GM21447 (cell line): ENCODE measurements around the gene POU5F1.

ENCODE experiments used
- ATAC-seq: cut with Tn5 transposase; IDR thresholded peaks from one replicate; pipeline ENCODE4 v1.9.1; 2021; ENCODE audit not compliant: unreplicated experiment

Gene POU5F1

GRCh38 chr6:31144296-31144969 lies 26.0 kb downstream of the POU5F1 start:
- ATAC-seq, result no peak

DNA sequence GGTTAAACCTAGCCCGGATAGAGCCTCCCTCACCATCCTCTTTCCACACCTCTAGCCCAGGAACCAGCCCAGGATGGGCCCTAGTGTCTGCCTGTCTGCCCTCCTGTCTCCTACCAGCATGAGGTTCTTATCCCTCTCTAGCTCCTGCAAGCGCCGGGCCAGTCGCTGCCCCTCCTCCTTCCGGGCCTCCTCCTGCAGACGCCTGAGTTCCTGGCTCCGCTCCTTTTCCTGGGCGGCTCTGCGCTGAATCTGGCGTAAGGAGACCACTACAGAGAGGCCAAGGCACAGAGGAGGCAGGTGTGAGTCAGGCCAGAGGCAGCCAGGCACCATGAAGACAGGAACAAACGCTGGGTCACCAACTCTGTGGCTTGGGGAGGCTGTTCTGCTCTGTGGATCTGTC lies 27.3 kb downstream of the POU5F1 start:
- ATAC-seq, result no peak

- no peak for ATAC-seq
Observed at GRCh38 chr6:31142361-31142761, 28.1 kb downstream of the POU5F1 start.

GRCh38 chr6:31140643-31141042 lies 29.8 kb downstream of the POU5F1 start:
- ATAC-seq, result no peak

- no peak for ATAC-seq
Observed at GRCh38 chr6:31139599-31139998, 30.9 kb downstream of the POU5F1 start.

DNA sequence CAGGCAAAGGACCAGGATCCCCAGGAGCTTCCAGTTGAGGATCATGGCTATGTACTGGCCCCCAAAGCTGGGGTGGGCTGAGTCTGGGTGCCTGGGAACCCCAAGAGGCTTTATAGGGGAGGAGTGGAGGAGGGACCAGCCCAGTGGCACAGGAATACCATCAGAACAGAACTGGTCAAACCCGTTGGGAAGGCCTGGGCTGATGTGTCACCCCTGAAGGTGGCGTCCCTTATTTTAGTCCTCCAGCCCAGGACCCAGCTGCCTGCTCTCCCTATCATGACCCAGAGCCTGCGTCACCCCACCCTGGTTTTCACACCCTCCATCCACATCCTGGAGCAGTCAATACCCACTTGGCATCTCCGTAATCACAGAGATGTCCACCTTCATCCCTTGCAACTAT lies 31.5 kb downstream of the POU5F1 start, which contains the start of gene PSORS1C2:
TSS of gene PSORS1C2 (minus strand) at position 85 of the 400 bp plus-strand sequence. CDS start at position 45, 40 bp downstream.
- ATAC-seq, result no peak

DNA sequence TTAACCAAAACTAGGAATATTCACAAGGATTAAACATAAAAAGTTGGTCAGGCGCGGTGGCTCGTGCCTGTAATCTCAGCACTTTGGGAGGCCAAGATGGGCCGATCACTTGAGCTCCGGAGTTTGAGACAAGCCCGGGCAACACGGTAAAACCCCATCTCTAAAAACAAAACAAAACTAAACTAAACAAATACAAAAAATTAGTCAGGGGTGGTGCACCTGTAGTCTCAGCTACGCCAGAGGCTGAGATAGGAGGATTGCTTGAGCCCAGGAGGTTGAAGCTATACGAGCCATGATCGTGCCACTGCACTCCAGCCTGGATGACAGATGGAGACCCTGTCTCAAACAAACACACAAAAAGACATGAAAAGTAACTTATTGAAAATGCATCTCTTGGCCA lies 34.8 kb downstream of the POU5F1 start:
- no peak for ATAC-seq

DNA sequence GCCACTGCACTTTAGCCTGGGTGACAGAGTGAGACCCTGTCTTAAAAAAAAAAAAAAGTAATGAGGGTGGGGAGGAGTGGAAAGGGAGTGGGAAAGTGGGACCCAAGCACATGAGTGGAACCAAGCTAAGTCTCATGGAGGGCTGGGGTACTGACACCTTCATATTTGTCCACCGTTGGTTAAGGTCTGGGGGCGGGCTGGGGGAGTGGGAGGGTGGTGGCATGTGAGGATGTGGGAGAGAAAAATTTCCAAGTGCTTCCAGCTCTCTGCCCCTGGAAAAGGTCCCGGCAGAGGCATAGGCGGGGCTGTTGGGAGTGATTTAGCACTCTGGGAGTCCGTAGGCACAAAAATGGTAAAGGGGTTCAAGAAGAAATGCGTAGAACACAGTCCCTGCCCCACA lies 37.7 kb downstream of the POU5F1 start:
- no peak for ATAC-seq

DNA sequence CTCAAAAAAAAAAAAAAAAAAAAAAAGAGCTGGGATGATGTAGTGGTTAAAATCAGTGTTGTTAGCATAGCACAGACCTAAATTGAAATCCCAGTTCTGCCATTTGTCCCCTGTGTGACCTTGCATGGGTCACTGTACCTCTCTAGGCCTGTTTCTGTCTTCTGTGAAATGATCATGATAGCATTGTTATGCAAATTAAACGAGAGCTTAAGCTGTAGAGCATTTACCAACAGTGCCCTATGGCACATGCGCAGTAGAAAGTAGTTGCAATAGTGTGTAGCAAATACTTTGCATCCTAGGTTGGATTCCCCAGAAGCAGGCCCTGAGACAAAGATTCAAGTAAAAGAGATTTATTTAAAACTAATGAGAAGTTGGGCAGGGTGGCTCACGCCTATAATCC lies 38.9 kb downstream of the POU5F1 start:
- no peak for ATAC-seq

GRCh38 chr6:31130751-31131150 lies 39.7 kb downstream of the POU5F1 start:
- no peak for ATAC-seq

DNA sequence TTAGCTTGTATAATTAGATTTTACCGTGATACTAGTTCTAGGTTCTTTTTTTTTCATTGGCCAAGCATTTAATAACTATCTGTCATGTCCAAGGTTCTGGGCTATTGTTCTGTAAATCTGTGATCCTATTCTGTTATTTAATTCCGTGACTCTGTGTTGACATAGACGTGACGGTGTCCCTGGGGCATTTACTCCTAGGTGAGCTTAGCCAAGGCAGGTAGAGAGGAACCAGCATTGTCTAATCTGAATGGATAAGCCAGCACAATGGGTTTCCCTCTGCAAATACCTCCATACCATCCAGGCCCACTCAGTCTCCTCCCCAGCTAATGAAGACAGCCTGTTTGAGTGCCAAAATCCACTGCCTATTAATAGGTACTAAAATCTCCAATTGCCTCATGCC lies 41.4 kb downstream of the POU5F1 start:
- ATAC-seq, result no peak

DNA sequence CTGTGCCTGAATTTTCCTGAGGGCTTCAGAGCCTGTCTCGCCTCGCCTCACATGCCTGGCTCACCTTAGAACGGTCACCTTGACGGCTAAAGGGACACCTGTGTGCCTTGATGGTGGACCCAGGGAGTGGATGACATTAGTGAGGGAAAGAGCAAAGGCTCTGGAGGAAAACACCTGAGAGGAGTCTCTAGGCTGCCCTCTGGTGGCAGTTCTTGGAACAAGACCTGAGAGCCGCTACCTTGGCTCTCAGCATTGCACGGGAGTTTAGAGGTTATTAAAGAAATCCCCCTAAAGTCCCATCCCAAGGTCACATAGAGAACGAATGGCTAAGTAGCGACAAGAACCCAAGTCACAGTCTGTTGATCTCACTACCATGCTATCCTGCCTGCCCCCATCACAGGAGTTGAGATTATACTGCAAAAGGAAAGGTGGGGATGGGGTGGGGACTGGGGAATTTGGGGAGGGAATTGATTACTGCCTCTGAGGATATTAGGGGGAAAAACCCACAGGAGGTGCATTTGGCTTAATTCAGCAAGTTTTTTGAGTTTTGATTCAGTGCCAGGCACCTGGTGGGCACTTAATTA lies 42.3 kb downstream of the POU5F1 start:
- no peak for ATAC-seq

GRCh38 chr6:31126396-31127175 lies 43.9 kb downstream of the POU5F1 start:
- no peak for ATAC-seq

DNA sequence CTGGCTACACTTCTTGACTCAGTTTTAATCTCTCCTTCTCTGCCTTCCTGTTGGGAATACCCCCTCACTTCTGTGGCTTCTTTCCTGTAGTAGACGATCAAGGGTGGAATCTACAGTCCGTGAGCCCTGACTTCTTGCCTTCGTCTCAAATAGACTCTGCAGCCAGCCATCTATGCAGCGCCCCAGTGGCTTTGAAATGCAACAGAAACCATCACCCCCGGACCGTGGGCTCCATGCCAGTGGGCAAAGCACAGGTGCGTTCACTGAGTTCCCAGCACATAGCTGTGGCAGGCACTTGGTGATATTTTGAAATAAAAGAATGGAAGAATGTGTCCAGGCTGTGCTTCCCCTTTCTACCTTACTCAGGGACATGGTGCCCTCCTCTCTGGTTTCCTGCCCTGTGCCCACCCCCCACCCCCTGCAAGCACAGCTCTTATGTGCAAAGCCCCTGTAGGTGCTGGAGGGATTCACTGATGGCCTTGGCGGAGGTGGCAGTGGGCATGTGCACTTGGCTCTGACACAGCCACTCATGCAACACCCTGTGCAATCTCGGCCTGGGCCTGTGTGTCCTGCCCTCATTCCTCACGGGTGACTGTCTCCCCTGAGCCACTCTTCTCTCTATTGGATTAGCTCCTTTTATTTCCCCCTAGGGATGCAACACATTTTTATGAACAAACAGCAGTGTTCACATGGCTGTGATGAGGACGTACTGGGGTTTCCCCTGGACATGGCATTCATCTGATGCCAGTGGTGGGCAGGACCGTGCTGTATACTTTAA lies 44.7 kb downstream of the POU5F1 start:
- no peak for ATAC-seq

- ATAC-seq, result no peak
Observed at GRCh38 chr6:31125162-31125561, 45.3 kb downstream of the POU5F1 start.

- no peak for ATAC-seq
Observed at GRCh38 chr6:31122791-31123706, 47.4 kb downstream of the POU5F1 start.

DNA sequence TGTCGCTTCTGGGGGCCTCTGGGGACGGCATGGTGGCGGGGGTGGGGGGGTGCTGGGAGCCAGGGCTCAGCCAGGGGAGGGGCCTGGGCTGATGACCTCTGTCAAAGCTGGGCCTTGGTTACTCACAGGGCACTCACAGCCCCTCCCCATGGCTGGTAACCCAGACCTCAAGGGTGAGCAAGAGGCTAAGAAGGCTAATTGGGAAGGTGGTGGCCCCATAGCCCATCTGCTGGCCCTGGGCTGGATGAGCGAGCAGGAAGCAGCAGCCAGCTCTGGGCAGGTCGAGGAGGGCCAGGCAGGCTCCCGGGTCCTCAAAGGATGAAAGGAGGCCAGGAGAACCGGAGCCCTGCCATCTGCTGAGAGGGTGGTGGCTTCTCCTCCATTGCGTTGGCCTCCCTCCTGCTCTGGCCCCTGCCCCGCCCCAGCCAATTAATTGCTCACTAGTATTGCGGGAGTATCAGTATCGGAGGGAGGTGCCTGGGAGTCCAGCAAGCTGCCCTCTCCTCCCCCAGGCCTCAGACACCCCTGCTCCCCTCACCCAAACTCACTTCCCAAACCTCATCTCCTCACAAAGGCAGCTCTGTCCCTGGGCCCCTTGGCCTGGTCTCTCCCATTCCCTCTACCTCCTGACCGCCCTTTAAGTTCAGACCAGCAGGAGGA lies 49.2 kb downstream of the POU5F1 start:
- no peak for ATAC-seq

DNA sequence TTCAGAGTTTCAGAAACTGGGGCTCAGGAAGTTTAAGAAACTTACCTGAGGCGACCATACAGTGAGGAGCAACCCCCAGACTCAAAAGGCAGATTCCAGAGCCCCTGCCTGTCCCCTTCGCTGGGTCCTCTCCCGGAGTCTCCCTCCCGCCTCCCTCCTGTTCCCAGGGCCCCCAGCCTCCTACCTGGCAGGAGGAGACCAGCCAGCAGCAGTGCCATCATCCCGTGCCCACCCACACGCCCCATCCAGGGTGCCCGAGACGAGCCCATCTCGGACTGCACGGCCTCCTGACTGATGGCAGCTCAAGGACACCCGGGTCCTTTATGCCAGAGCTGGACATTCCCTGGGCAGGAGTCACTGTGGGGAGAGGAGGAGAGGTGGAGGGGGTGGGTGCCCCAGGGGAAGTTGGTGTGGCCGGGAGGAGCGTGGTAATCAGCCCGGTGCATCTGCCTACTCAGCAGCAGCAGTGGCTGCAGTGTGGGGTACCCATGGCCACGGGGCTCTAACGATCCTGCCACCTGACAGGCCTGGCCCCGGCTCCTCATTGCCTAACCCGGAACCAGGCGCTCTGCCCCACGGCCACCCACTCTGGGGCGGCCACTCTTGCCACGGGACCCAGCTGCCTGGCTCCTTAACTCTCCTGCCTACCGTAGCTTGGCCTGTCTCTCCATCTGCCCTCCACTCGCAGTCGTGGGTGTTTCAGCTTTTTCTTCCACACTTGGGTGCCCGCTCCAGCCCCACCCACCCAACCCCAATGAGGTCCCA lies 50.1 kb downstream of the POU5F1 start, which contains the start of gene CDSN:
TSS of gene CDSN (minus strand) at position 296 of the 765 bp plus-strand sequence. CDS start at position 269, 27 bp downstream.
- ATAC-seq, result no peak

DNA sequence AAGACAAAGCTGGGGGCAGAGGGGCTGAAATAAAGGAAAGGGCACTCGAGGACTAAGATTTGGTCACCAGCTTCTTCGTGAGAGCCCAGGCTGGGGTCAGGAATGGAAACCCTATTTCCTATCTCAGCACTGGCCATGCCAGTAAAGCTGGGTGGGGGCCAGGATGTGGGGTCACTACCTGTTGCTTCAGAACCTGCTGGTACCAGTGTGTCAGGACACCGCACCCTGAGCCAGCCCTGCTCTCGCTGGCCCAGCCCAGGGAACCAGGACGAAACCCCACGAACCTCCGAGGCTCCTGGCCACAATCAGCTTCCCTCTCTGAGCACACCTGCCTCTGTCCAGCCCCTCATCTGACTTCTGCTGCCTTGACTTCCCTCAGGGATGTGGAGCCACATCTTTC lies 52.3 kb downstream of the POU5F1 start:
- ATAC-seq, result no peak
